Gastroesophageal sphincter (tissue), 3 donors: ENCODE data around the gene SORBS1.

Source experiments
- CTCF ChIP-seq, 4 experiments: fragments of 200-600 bp in 2 of 4; fragments of 450-650 bp in 2 of 4; sonication (generic) in 1 of 4; IDR thresholded peaks; one replicate each; pipeline ENCODE4 v1.5.1; 2017 to 2019; ENCODE audit warnings: antibody characterized with exemption in 4 of 4, mild to moderate bottlenecking in 2 of 4, moderate library complexity in 2 of 4
- EP300 ChIP-seq: sonication (generic); formaldehyde crosslinking; IDR thresholded peaks from one replicate; pipeline ENCODE4 v1.6.1; 2017; ENCODE audit warnings: antibody characterized with exemption, mild to moderate bottlenecking
- POLR2A ChIP-seq, 2 donors: fragments of 450-650 bp; IDR thresholded peaks; one replicate each; pipeline ENCODE4 v1.6.1; 2017; ENCODE audit warnings: antibody characterized with exemption in 2 of 2, mild to moderate bottlenecking in 2 of 2, moderate library complexity in 1 of 2

GRCh38 chr10:95444792-95445191 is 116.4 kb downstream of the SORBS1 start:
- TF ChIP-seq EP300, result no peak
- no peak for TF ChIP-seq CTCF (IDR thresholded peaks at IDR 0.05)
- no peak for TF ChIP-seq POLR2A (IDR thresholded peaks at IDR 0.05)
